ENCODE measurements around the gene SPTB. TPM values are rescaled to one million over a fixed set of nuclear protein-coding genes. Genes with fewer than 3 reads are reported as not detected.

Gene SPTB
- total and polyA plus RNA-seq, 7 experiments from 2014 or later = 0.05 to 0.12 (median 0.05) TPM; not detected in 4

DNA sequence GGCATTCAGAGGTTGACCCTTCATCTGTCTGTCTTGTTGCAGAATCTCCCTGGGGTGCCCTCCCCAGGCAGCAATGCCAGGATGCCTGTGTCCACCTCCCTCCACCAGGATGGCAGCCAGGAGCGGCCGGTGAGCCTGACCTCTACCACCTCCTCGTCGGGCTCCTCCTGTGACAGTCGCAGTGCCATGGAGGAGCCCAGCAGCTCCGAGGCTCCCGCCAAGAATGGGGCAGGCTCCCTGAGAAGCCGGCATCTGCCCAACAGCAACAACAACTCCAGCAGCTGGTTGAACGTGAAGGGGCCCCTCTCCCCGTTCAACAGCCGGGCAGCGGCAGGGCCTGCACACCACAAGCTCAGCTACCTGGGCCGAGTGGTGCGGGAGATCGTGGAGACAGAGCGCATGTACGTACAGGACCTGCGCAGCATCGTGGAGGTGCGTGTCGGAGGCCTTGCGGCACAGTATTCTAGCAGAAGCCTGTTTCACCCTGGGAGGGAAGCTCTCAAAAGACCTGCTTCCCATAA, 152.1 kb downstream of the SPTB start:
- Mint-ChIP-seq H3K36me3 (peaks cover 0 to 30% (median 0%) of the 10 kb centered on the region in 5 donors), H3K27me3 (peaks cover 0 to 5% (median 0%) of the 10 kb centered on the region in 5 donors), H3K27ac (peak overlapping the region in 1 of 9 donors; percentile 33), H3K4me1 (peaks cover 22 to 68% (median 29%) of the 10 kb centered on the region in 7 donors), H3K9me3 (no peaks in the 10 kb centered on the region), H3K4me3 (no peak overlapping the region)
- no peaks in the 10 kb centered on the region for H3K27me3 ChIP-seq (ENCODE audit: control insufficient read depth in 2 of 2, insufficient read depth in 2 of 2, low read length in 2 of 2)
- CTCF ChIA-PET = no interaction called here
- peaks cover 36 to 67% of the 10 kb centered on the region in 2 donors for H3K4me1 ChIP-seq (ENCODE audit: control insufficient read depth in 2 of 2, insufficient read depth in 2 of 2, low read length in 2 of 2)
- DNase-seq (no peak), ATAC-seq (no peak)
- H3K27ac ChIP-seq (ENCODE audit: low read depth, low read length) = no peak overlapping the region
- no peaks in the 10 kb centered on the region for H3K9me3 ChIP-seq (ENCODE audit: control insufficient read depth in 2 of 3, low read length in 3 of 3)
- H3K36me3 ChIP-seq (ENCODE audit: control insufficient read depth in 2 of 3, insufficient read depth in 3 of 3, low read length in 3 of 3) = no peaks in the 10 kb centered on the region
- intact Hi-C loops (cut with micrococcal nuclease) = no loop called here
- POLR2A ChIA-PET = no interaction called here
- H3K4me3 ChIP-seq (ENCODE audit: low read length) = no peak overlapping the region

DNA sequence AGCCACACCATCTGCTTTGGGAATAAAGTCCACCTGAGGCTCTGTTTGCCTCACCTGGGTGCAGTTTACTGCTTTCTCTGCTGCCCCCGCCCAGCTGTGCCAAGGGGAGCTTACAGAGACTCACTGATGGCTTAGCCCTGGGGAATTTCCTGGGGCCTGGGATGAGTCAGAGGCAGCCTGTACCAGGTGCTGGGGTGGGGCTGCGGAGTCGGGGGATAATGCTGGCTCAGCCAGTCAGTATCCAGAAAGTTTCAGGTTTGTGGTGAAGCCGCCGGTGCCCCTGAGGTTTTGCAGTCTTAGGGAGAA, 153.2 kb downstream of the SPTB start:
- Mint-ChIP-seq H3K36me3 (peaks cover 0 to 29% (median 0%) of the 10 kb centered on the region in 5 donors), H3K4me1 (peaks cover 31 to 77% (median 37%) of the 10 kb centered on the region in 7 donors), H3K27ac (no peak overlapping the region), H3K4me3 (no peak overlapping the region), H3K27me3 (peaks cover 0 to 5% (median 0%) of the 10 kb centered on the region in 5 donors), H3K9me3 (no peaks in the 10 kb centered on the region)
- ChIA-PET POLR2A (no interaction called here), CTCF (no interaction called here)
- ATAC-seq (no peak), DNase-seq (no peak)
- Histone ChIP-seq H3K27me3 (ENCODE audit: control insufficient read depth in 2 of 2, insufficient read depth in 2 of 2, low read length in 2 of 2) (no peaks in the 10 kb centered on the region), H3K9me3 (ENCODE audit: control insufficient read depth in 2 of 3, low read length in 3 of 3) (no peaks in the 10 kb centered on the region), H3K27ac (ENCODE audit: low read depth, low read length) (no peak overlapping the region), H3K4me1 (ENCODE audit: control insufficient read depth in 2 of 2, insufficient read depth in 2 of 2, low read length in 2 of 2) (peaks cover 40 to 77% of the 10 kb centered on the region in 2 donors), H3K4me3 (ENCODE audit: low read length) (no peak overlapping the region), H3K36me3 (ENCODE audit: control insufficient read depth in 2 of 3, insufficient read depth in 3 of 3, low read length in 3 of 3) (no peaks in the 10 kb centered on the region)
- intact Hi-C loops (cut with micrococcal nuclease) = no loop called here

DNA sequence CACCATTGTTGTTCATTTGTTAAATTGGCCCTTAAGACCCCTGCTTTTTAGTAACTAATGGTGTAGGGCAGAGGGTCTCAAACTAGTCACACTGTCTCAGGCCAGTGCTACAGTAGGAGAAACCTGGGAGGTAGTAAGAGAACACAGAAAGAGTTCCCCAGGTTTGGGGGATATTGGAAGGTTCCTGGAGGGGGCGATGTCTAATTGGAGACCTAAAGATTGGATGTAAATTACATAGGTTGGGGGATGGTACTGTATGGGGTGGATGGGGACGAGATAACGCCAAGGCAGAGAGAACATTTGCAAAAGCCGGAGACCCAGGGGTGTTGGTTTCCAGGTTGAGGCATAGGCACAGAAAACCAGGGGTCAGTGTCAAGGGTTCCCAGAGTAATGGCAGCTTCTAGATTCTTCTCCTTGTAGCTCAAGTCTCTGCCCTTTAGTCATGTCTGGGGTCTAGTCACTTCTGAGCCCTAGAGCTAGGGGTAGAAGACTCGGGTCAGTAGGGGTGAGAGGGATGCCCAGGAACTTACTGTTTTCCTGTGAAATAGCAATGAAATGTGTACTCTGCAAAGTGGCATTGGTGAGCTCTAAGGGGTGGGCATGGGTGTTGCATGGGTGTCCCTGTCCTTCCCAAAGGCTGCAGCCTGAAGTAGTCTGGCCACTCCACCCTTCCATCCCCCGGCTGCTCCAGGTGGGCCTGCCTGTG, 153.7 kb downstream of the SPTB start:
- intact Hi-C loops (cut with micrococcal nuclease) = no loop called here
- Histone ChIP-seq H3K9me3 (ENCODE audit: control insufficient read depth in 2 of 3, low read length in 3 of 3) (no peaks in the 10 kb centered on the region), H3K4me1 (ENCODE audit: control insufficient read depth in 2 of 2, insufficient read depth in 2 of 2, low read length in 2 of 2) (peaks cover 40 to 82% of the 10 kb centered on the region in 2 donors), H3K27me3 (ENCODE audit: control insufficient read depth in 2 of 2, insufficient read depth in 2 of 2, low read length in 2 of 2) (no peaks in the 10 kb centered on the region), H3K27ac (ENCODE audit: low read depth, low read length) (no peak overlapping the region), H3K4me3 (ENCODE audit: low read length) (no peak overlapping the region), H3K36me3 (ENCODE audit: control insufficient read depth in 2 of 3, insufficient read depth in 3 of 3, low read length in 3 of 3) (no peaks in the 10 kb centered on the region)
- DNase-seq (no peak), ATAC-seq (no peak)
- peak overlapping the region in 2 of 10 donors; percentile 42 to 46 for H3K4me3 Mint-ChIP-seq
- peaks cover 32 to 79% (median 38%) of the 10 kb centered on the region in 7 donors for H3K4me1 Mint-ChIP-seq
- H3K9me3 Mint-ChIP-seq = no peaks in the 10 kb centered on the region
- H3K27me3 Mint-ChIP-seq = peaks cover 0 to 5% (median 0%) of the 10 kb centered on the region in 5 donors
- CTCF ChIA-PET = interaction anchor here (1.1 kb wide), 1 partner anchor 26 kb away, joined by 5 read pairs; no protein-coding TSS in a partner anchor
- POLR2A ChIA-PET = no interaction called here
- peaks cover 0 to 27% (median 0%) of the 10 kb centered on the region in 5 donors for H3K36me3 Mint-ChIP-seq
- peak overlapping the region in 3 of 9 donors; percentile 32 to 49 (median 43) for H3K27ac Mint-ChIP-seq

DNA sequence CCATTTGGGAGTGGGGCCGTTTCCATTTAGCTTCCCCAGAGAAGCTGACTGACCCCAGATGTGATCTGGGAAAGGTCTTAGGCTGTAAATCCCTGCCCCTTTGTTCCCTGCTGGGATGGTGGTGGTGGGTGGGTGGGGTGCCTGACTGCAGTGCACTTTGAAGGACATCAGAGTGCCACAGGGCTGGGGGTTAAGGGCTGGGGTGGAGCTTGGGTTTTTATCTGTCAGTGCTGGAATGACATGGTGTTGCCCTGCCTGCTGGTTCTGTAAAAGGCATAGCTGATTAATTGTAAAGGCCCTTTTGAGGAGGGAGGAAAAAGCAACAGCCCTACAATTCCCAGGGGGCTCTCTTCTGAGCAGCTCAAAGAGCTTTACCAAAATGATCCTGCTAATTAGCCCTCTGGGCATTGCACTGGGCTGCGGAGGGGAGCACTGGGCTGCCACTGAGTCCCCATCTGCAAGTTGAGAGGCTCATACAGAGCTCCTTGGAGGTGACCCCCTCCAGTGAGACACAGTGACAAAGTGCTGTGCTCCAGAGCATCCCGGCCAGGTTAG, 154.4 kb downstream of the SPTB start:
- Mint-ChIP-seq H3K4me3 (peak overlapping the region in 1 of 10 donors; percentile 81), H3K9me3 (no peaks in the 10 kb centered on the region), H3K4me1 (peaks cover 36 to 84% (median 40%) of the 10 kb centered on the region in 7 donors), H3K27me3 (peaks cover 0 to 5% (median 0%) of the 10 kb centered on the region in 5 donors), H3K27ac (peak overlapping the region in 2 of 9 donors; percentile 32 to 80), H3K36me3 (peaks cover 0 to 30% (median 0%) of the 10 kb centered on the region in 5 donors)
- Histone ChIP-seq H3K4me1 (ENCODE audit: control insufficient read depth in 2 of 2, insufficient read depth in 2 of 2, low read length in 2 of 2) (peaks cover 40 to 87% of the 10 kb centered on the region in 2 donors), H3K9me3 (ENCODE audit: control insufficient read depth in 2 of 3, low read length in 3 of 3) (no peaks in the 10 kb centered on the region), H3K27me3 (ENCODE audit: control insufficient read depth in 2 of 2, insufficient read depth in 2 of 2, low read length in 2 of 2) (no peaks in the 10 kb centered on the region), H3K4me3 (ENCODE audit: low read length) (no peak overlapping the region), H3K36me3 (ENCODE audit: control insufficient read depth in 2 of 3, insufficient read depth in 3 of 3, low read length in 3 of 3) (no peaks in the 10 kb centered on the region), H3K27ac (ENCODE audit: low read depth, low read length) (no peak overlapping the region)
- DNase-seq = no peak
- POLR2A ChIA-PET = no interaction called here
- CTCF ChIA-PET = interaction anchor here (1.1 kb wide), 1 partner anchor 26 kb away, joined by 5 read pairs; no protein-coding TSS in a partner anchor
- no peak for ATAC-seq
- intact Hi-C loops (cut with micrococcal nuclease) = no loop called here

DNA sequence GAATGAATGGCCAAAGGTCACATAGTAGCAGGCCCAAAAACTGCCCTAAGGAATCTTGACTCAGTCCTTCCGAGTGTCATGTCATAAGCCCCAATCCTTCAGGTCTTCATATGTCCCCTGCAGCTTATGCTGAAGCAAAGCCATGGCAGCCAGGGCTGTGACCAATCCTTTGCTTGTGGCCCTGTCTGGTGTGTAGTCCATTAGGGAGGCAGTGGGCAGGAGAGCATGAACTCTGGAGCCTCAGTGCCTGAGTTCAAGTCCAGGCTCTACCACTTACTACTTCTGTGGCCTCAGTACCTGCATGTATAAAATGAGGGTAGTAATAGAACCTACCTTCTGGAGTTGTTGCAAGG, 155.2 kb downstream of the SPTB start:
- no peak overlapping the region for H3K27ac ChIP-seq (ENCODE audit: low read depth, low read length)
- no peaks in the 10 kb centered on the region for H3K36me3 ChIP-seq (ENCODE audit: control insufficient read depth in 2 of 3, insufficient read depth in 3 of 3, low read length in 3 of 3)
- H3K4me3 ChIP-seq (ENCODE audit: low read length) = peak overlapping the region; percentile 3
- ATAC-seq = no peak
- Mint-ChIP-seq H3K4me1 (peaks cover 35 to 84% (median 44%) of the 10 kb centered on the region in 7 donors), H3K27me3 (peaks cover 0 to 5% (median 0%) of the 10 kb centered on the region in 5 donors), H3K27ac (peak overlapping the region in 7 of 9 donors; percentile 5 to 80 (median 65)), H3K36me3 (peaks cover 0 to 36% (median 0%) of the 10 kb centered on the region in 5 donors), H3K4me3 (peak overlapping the region in 6 of 10 donors; percentile 17 to 81 (median 46)), H3K9me3 (no peaks in the 10 kb centered on the region)
- ChIA-PET POLR2A (no interaction called here), CTCF (no interaction called here)
- no peaks in the 10 kb centered on the region for H3K27me3 ChIP-seq (ENCODE audit: control insufficient read depth in 2 of 2, insufficient read depth in 2 of 2, low read length in 2 of 2)
- no peak for DNase-seq
- no peaks in the 10 kb centered on the region for H3K9me3 ChIP-seq (ENCODE audit: control insufficient read depth in 2 of 3, low read length in 3 of 3)
- intact Hi-C loops (cut with micrococcal nuclease) = loop anchor here in 1 of 2 donors (5.0 kb wide), 1 partner anchor 52 kb away; no protein-coding TSS in a partner anchor
- H3K4me1 ChIP-seq (ENCODE audit: control insufficient read depth in 2 of 2, insufficient read depth in 2 of 2, low read length in 2 of 2) = peaks cover 40 to 89% of the 10 kb centered on the region in 2 donors

DNA sequence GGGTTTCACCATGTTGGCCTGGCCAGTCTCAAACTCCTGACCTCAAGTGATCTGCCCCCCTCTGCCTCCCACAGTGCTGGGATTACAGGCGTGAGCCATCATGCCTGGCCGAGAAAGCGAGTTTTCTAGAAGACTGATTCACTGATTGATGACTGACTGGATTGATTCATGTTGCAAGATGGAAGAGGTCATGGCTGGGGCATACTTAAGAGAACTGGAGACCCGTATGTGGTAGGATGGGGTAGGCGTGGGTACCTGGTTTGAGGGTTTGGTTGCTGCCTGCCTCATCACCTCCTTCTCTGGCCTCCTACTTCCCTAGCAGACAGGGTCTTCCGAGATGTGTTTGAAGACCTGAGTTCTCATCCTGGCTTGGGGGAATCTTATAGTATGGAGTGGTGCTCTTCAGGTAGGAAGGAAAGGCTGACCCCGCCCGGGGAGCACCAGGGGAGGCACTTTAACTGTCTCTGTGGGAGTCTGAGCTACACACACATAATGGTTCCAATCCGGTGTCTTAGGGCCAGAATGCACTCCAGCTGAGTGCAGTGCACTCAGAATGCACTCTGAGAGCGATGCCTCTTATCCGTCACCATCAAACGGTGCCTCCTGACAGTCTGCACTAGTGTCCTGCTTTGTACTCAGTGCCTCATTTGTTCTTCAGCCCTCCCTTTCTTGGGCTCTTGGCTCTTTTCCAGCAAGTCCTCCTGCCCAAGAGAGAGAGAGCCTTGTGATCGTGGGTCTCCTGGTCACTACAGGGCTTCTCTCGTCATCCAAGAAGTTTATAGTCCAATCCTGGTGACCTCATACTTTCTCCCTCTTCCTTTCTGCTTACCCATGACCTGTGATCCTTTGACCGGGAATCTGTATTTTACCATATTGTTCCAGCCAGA, 155.8 kb downstream of the SPTB start:
- CTCF ChIA-PET = interaction anchor here (1.4 kb wide), 1 partner anchor 51 kb away, joined by 3 read pairs; no protein-coding TSS in a partner anchor
- Histone ChIP-seq H3K9me3 (ENCODE audit: control insufficient read depth in 2 of 3, low read length in 3 of 3) (no peaks in the 10 kb centered on the region), H3K36me3 (ENCODE audit: control insufficient read depth in 2 of 3, insufficient read depth in 3 of 3, low read length in 3 of 3) (no peaks in the 10 kb centered on the region), H3K4me1 (ENCODE audit: control insufficient read depth in 2 of 2, insufficient read depth in 2 of 2, low read length in 2 of 2) (peaks cover 40 to 87% of the 10 kb centered on the region in 2 donors), H3K27me3 (ENCODE audit: control insufficient read depth in 2 of 2, insufficient read depth in 2 of 2, low read length in 2 of 2) (no peaks in the 10 kb centered on the region), H3K4me3 (ENCODE audit: low read length) (peak overlapping the region; percentile 3), H3K27ac (ENCODE audit: low read depth, low read length) (no peak overlapping the region)
- peak; percentile 67 for ATAC-seq
- Mint-ChIP-seq H3K4me3 (peak overlapping the region in 7 of 10 donors; percentile 17 to 81 (median 39)), H3K4me1 (peaks cover 29 to 79% (median 44%) of the 10 kb centered on the region in 7 donors), H3K27ac (peak overlapping the region; percentile 24 to 80 (median 65)), H3K36me3 (peaks cover 0 to 33% (median 0%) of the 10 kb centered on the region in 5 donors), H3K27me3 (peaks cover 0 to 5% (median 0%) of the 10 kb centered on the region in 5 donors), H3K9me3 (peaks cover 0 to under 1% (median 0%) of the 10 kb centered on the region in 11 donors)
- POLR2A ChIA-PET = no interaction called here
- no peak for DNase-seq
- intact Hi-C loops (cut with micrococcal nuclease) = loop anchor here (2.0 to 5.0 kb wide), 3 partner anchors 15 to 52 kb away; partner anchors contain the start of gene PLEKHG3 (in 1 of the 2)
